OCI-LY3 (cell line): ENCODE data around the gene CCDC85A.

Experiments used
- H2AFZ ChIP-seq: fragments of 200-600, 300-600 bp; shearing (Covaris generic); 2 replicates; pipeline ENCODE4 v1.6.0; 2014; ENCODE audit warnings: antibody characterized with exemption, low read depth, low read length
- H3K27ac ChIP-seq: fragments of 200-600, 300-600 bp; sonication (generic); 2 replicates; pipeline ENCODE4 v1.5.1; 2014; ENCODE audit warnings: mild to moderate bottlenecking, low read length, moderate library complexity, mixed read lengths
- H3K27me3 ChIP-seq: fragments of 200-600, 300-600 bp; sonication (generic); 2 replicates; pipeline ENCODE4 v1.6.1; 2014; ENCODE audit warnings: low read depth, low read length, mixed read lengths
- H3K36me3 ChIP-seq: fragments of 200-600, 300-600 bp; sonication (generic); replicated peaks from 2 replicates; pipeline ENCODE3; 2014; ENCODE audit warnings: low read depth, low read length, mixed read lengths
- H3K4me1 ChIP-seq: fragments of 300-600, 200-600 bp; sonication (generic); 2 replicates; pipeline ENCODE4 v1.6.1; 2014; ENCODE audit warnings: low read length, mixed read lengths
- H3K4me2 ChIP-seq: fragments of 200-600, 300-600 bp; sonication (generic); 2 replicates; pipeline ENCODE4 v1.6.1; 2014; ENCODE audit warnings: low read length, mixed read lengths
- H3K4me3 ChIP-seq: fragments of 300-600, 200-600 bp; sonication (generic); 2 replicates; pipeline ENCODE4 v1.5.1; 2014; ENCODE audit warnings: antibody characterized with exemption, mild to moderate bottlenecking, low read length, moderate library complexity
- H3K79me2 ChIP-seq: fragments of 300-600, 200-600 bp; shearing (Covaris generic); 2 replicates; pipeline ENCODE4 v1.6.1; 2014; ENCODE audit warnings: mild to moderate bottlenecking, low read length, mixed read lengths
- H3K9ac ChIP-seq: fragments of 300-600, 200-600 bp; shearing (Covaris generic); 2 replicates; pipeline ENCODE4 v1.6.0; 2014; ENCODE audit warnings: mild to moderate bottlenecking, low read length, moderate library complexity
- H3K9me3 ChIP-seq: fragments of 200-600, 300-600 bp; shearing (Covaris generic); 2 replicates; pipeline ENCODE4 v1.6.1; 2014; ENCODE audit warnings: low read length, mixed read lengths; ENCODE audit not compliant: insufficient read depth
- H4K20me1 ChIP-seq: fragments of 200-600, 300-600 bp; sonication (generic); 2 replicates; pipeline ENCODE4 v1.6.1; 2016; ENCODE audit warnings: low read length, mixed read lengths; ENCODE audit not compliant: insufficient read depth
- CTCF ChIP-seq: fragments of 200-600, 300-600 bp; sonication (generic); IDR thresholded peaks from 2 replicates; pipeline ENCODE4 v1.5.1; 2014; ENCODE audit warnings: antibody characterized with exemption, low read length, low read depth
- EZH2phosphoT487 ChIP-seq: fragments of 200-600 bp; shearing (Covaris generic); IDR thresholded peaks from 2 replicates; pipeline ENCODE4 v1.6.1; 2018; ENCODE audit warnings: antibody characterized with exemption, mixed run types, low read depth

The CCDC85A gene

GRCh38 chr2:56217106-56217505, 33.3 kb downstream of the CCDC85A start:
- H3K36me3 ChIP-seq: no peaks in the 10 kb centered on the region
- H3K27me3 ChIP-seq: no peaks in the 10 kb centered on the region
- no peaks in the 10 kb centered on the region for H3K4me1 ChIP-seq
- no peak overlapping the region for H3K4me3 ChIP-seq
- H3K4me2 ChIP-seq: no peak overlapping the region
- H2AFZ ChIP-seq: no peak overlapping the region
- TF ChIP-seq EZH2phosphoT487: no peak
- no peak for TF ChIP-seq CTCF
- no peak overlapping the region for H3K27ac ChIP-seq
- H3K79me2 ChIP-seq: no peaks in the 10 kb centered on the region
- no peaks in the 10 kb centered on the region for H4K20me1 ChIP-seq
- no peaks in the 10 kb centered on the region for H3K9me3 ChIP-seq
- no peak overlapping the region for H3K9ac ChIP-seq

GRCh38 chr2:56222481-56222880, 38.7 kb downstream of the CCDC85A start:
- no peaks in the 10 kb centered on the region for H3K4me1 ChIP-seq
- no peak overlapping the region for H3K9ac ChIP-seq
- no peaks in the 10 kb centered on the region for H3K27me3 ChIP-seq
- TF ChIP-seq CTCF (no peak), EZH2phosphoT487 (no peak)
- no peaks in the 10 kb centered on the region for H3K9me3 ChIP-seq
- H3K79me2 ChIP-seq: no peaks in the 10 kb centered on the region
- no peaks in the 10 kb centered on the region for H4K20me1 ChIP-seq
- no peak overlapping the region for H2AFZ ChIP-seq
- no peak overlapping the region for H3K4me3 ChIP-seq
- no peak overlapping the region for H3K27ac ChIP-seq
- H3K4me2 ChIP-seq: no peak overlapping the region
- no peaks in the 10 kb centered on the region for H3K36me3 ChIP-seq

- H3K9ac ChIP-seq: no peak overlapping the region
- TF ChIP-seq EZH2phosphoT487 (no peak), CTCF (no peak)
- H3K27me3 ChIP-seq: no peaks in the 10 kb centered on the region
- H2AFZ ChIP-seq: no peak overlapping the region
- no peaks in the 10 kb centered on the region for H3K4me1 ChIP-seq
- H3K36me3 ChIP-seq: no peaks in the 10 kb centered on the region
- H3K4me2 ChIP-seq: no peak overlapping the region
- H3K9me3 ChIP-seq: no peaks in the 10 kb centered on the region
- H3K27ac ChIP-seq: no peak overlapping the region
- no peaks in the 10 kb centered on the region for H3K79me2 ChIP-seq
- H3K4me3 ChIP-seq: no peak overlapping the region
- no peaks in the 10 kb centered on the region for H4K20me1 ChIP-seq
Measured at GRCh38 chr2:56224316-56224715, 40.5 kb downstream of the CCDC85A start.

- Histone ChIP-seq H3K4me1 (peaks cover 5% of the 10 kb centered on the region; the same call in 1 of the 2 replicates), H3K4me3 (no peak overlapping the region), H3K9ac (no peak overlapping the region), H3K9me3 (no peaks in the 10 kb centered on the region), H2AFZ (no peak overlapping the region), H3K27ac (no peak overlapping the region), H4K20me1 (no peaks in the 10 kb centered on the region), H3K36me3 (no peaks in the 10 kb centered on the region), H3K4me2 (no peak overlapping the region), H3K79me2 (no peaks in the 10 kb centered on the region), H3K27me3 (no peaks in the 10 kb centered on the region)
- no peak for TF ChIP-seq CTCF
- no peak for TF ChIP-seq EZH2phosphoT487
Measured at GRCh38 chr2:56227811-56228210, 44.0 kb downstream of the CCDC85A start.
